A549 (cell line): ENCODE data around the gene EMID1. TPM values are rescaled to one million over a fixed set of nuclear protein-coding genes. Genes with fewer than 3 reads are reported as not detected.

Experiments used
- ATAC-seq, 2 experiments: fragments of 200-7000 bp in 1 of 2; fragments of >200 bp in 1 of 2; cut with Nextera tagmentation in 1 of 2; cut with Tn5 transposase in 1 of 2; 3 replicates each; pipeline versions ENCODE4 v1.8.0 to v1.9.1; 2018 to 2020; ENCODE audit warnings: mild to moderate bottlenecking in 1 of 2, moderate library complexity in 1 of 2
- CTCF ChIA-PET: fragments of 300-600 bp; sonication (Branson Sonifier 250); formaldehyde crosslinking; extraction: SDS; loops from one replicate; lab custom pipeline; 2021; ENCODE audit warnings: antibody characterized with exemption, inconsistent platforms; lab: Yijun Ruan, JAX
- POLR2A ChIA-PET: fragments of 350-600 bp; formaldehyde crosslinking; extraction: SDS; loops from one replicate; lab custom pipeline; 2021; ENCODE audit warnings: antibody characterized with exemption, inconsistent platforms; lab: Yijun Ruan, JAX
- DNase-seq, 2 experiments: peaks; one replicate each; pipeline versions ENCODE4 v3.0.0 to v3.0.0-alpha.2; 2011 to 2016; ENCODE audit warnings: low read depth in 1 of 2, low spot score in 1 of 2
- FAIRE-seq: peaks from 2 replicates; lab custom pipeline; 2011; peaks lifted over from hg19 to GRCh38; lab: Jason Lieb, UNC
- H3K27ac ChIP-seq, 2 experiments: fragments of >200 bp; sonication (Bioruptor Twin); formaldehyde crosslinking; 3 replicates each; pipeline ENCODE4 v1.5.1; 2016 to 2017
- H3K4me1 ChIP-seq: fragments of >200 bp; sonication (Bioruptor Twin); formaldehyde crosslinking; 3 replicates; pipeline ENCODE4 v1.6.1; 2016
- H3K4me2 ChIP-seq: fragments of >200 bp; sonication (Bioruptor Twin); formaldehyde crosslinking; 3 replicates; pipeline ENCODE4 v1.6.1; 2016
- H3K4me3 ChIP-seq: fragments of >200 bp; sonication (Bioruptor Twin); formaldehyde crosslinking; 3 replicates; pipeline ENCODE4 v1.5.1; 2016
- H3K9me3 ChIP-seq: fragments of >200 bp; sonication (Bioruptor Twin); formaldehyde crosslinking; 3 replicates; pipeline ENCODE4 v1.6.1; 2016
- ATOH8 ChIP-seq: fragments of 250-450 bp; sonication (Bioruptor Pico); IDR thresholded peaks from 2 replicates; pipeline ENCODE4 v1.5.0; 2020; ENCODE audit warnings: low read depth, mild to moderate bottlenecking, moderate library complexity
- BHLHE40 ChIP-seq: IDR thresholded peaks from 2 replicates; pipeline ENCODE4 v1.6.1; 2012; ENCODE audit warnings: low read depth, low read length, inconsistent platforms
- CBX2 ChIP-seq: fragments of 200-600 bp; sonication (generic); IDR thresholded peaks from 2 replicates; pipeline ENCODE4 v1.6.1; 2016; ENCODE audit warnings: low read depth, mild to moderate bottlenecking, borderline replicate concordance
- CEBPB ChIP-seq, 2 experiments: fragments of >200 bp in 1 of 2; sonication (Bioruptor Twin) in 1 of 2; formaldehyde crosslinking in 1 of 2; IDR thresholded peaks; 2 replicates each; pipeline ENCODE4 v1.6.1; 2012 to 2016
- CHD2 ChIP-seq: fragments of 150-350 bp; IDR thresholded peaks from 2 replicates; pipeline ENCODE4 v1.6.1; 2014; ENCODE audit warnings: low read length; ENCODE audit not compliant: partially characterized antibody
- ELK1 ChIP-seq: fragments of 150-350 bp; IDR thresholded peaks from 2 replicates; pipeline ENCODE4 v1.6.1; 2014; ENCODE audit warnings: low read depth, mild to moderate bottlenecking, low read length
- ESRRA ChIP-seq: fragments of 150-350 bp; IDR thresholded peaks from 2 replicates; pipeline ENCODE4 v1.6.1; 2014; ENCODE audit warnings: mild to moderate bottlenecking, low read length, borderline replicate concordance
- FOSL2 ChIP-seq, 2 experiments: fragments of 450-650 bp in 1 of 2; fragments of >200 bp in 1 of 2; sonication (Bioruptor Twin) in 1 of 2; formaldehyde crosslinking; IDR thresholded peaks; 2 replicates each; pipeline versions ENCODE4 v1.5.0 to v1.6.1; 2016 to 2020; ENCODE audit warnings: mild to moderate bottlenecking in 1 of 2, moderate library complexity in 1 of 2
- FOXS1 ChIP-seq: fragments of 250-450 bp; sonication (Bioruptor Pico); IDR thresholded peaks from 2 replicates; pipeline ENCODE4 v1.5.0; 2020; ENCODE audit warnings: mild to moderate bottlenecking, moderate library complexity
- HDAC2 ChIP-seq: fragments of 200-600 bp; sonication (generic); IDR thresholded peaks from 2 replicates; pipeline ENCODE4 v1.6.1; 2016
- HOXB13 ChIP-seq: fragments of 250-450 bp; sonication (Bioruptor Pico); IDR thresholded peaks from 2 replicates; pipeline ENCODE4 v1.5.0; 2020; ENCODE audit warnings: low read depth, mild to moderate bottlenecking, moderate library complexity
- JUN ChIP-seq, 2 experiments: fragments of >200 bp; sonication (Bioruptor Twin); formaldehyde crosslinking; IDR thresholded peaks; 2 replicates in 1 of 2; 3 replicates in 1 of 2; pipeline ENCODE4 v1.6.1; 2016 to 2017
- JUNB ChIP-seq: fragments of >200 bp; sonication (Bioruptor Twin); formaldehyde crosslinking; IDR thresholded peaks from 2 replicates; pipeline ENCODE4 v1.6.1; 2016
- KDM5A ChIP-seq: fragments of 200-600 bp; sonication (generic); IDR thresholded peaks from 2 replicates; pipeline ENCODE4 v1.6.1; 2016; ENCODE audit warnings: antibody characterized with exemption, mild to moderate bottlenecking
- MAFK ChIP-seq: fragments of 450-650 bp; IDR thresholded peaks from 2 replicates; pipeline ENCODE4 v1.6.1; 2014; ENCODE audit not compliant: partially characterized antibody
- MAZ ChIP-seq: fragments of 150-350 bp; IDR thresholded peaks from 2 replicates; pipeline ENCODE4 v1.6.1; 2014; ENCODE audit warnings: antibody characterized with exemption, low read depth, low read length, borderline replicate concordance
- NPAS2 ChIP-seq: fragments of 250-450 bp; sonication (Bioruptor Pico); IDR thresholded peaks from 2 replicates; pipeline ENCODE4 v1.8.0; 2022; ENCODE audit warnings: mild to moderate bottlenecking, moderate library complexity, borderline replicate concordance
- PHF8 ChIP-seq: fragments of 200-600 bp; sonication (generic); IDR thresholded peaks from 2 replicates; pipeline ENCODE4 v1.6.1; 2016; ENCODE audit warnings: low read depth, mild to moderate bottlenecking, antibody characterized with exemption, moderate library complexity, borderline replicate concordance
- SMC3 ChIP-seq: fragments of >200 bp; sonication (Bioruptor Twin); formaldehyde crosslinking; IDR thresholded peaks from 3 replicates; pipeline ENCODE4 v1.6.1; 2018; ENCODE audit warnings: inconsistent platforms
- ZC3H11A ChIP-seq: fragments of 450-650 bp; IDR thresholded peaks from 2 replicates; pipeline ENCODE4 v1.6.1; 2014; ENCODE audit warnings: antibody characterized with exemption, mild to moderate bottlenecking
- ZNF302 ChIP-seq: fragments of 250-450 bp; sonication (Bioruptor Pico); IDR thresholded peaks from 2 replicates; pipeline ENCODE4 v1.9.0; 2021; ENCODE audit warnings: inconsistent platforms, mild to moderate bottlenecking, moderate library complexity
- WGBS: methylation state at CpG from one replicate; pipeline ENCODE4 v1.1.6; 2017; ENCODE audit errors: missing lambda C conversion rate; 5-methylcytosine and 5-hydroxymethylcytosine counted together
- polyA plus RNA-seq, 4 experiments: library from polyadenylated mRNA; depleted of rRNA in 3 of 4; stranded (reverse); fragments of >200 nt; fragmentation: RNase III in 1 of 4; extraction: RNeasy Plus Mini Kit Qiagen cat#74134 plus additional on column Dnase treatment in 1 of 4; gene quantifications; 2 replicates in 3 of 4; 3 replicates in 1 of 4; pipeline ENCODE4 v1.2.3, GENCODE V29; 2011 to 2017
- TF ChIP-seq, protein P1 (sequence below): fragments of >200 bp; sonication (Bioruptor Twin); formaldehyde crosslinking; IDR thresholded peaks from 2 replicates; pipeline ENCODE4 v1.6.1; 2016
- TF ChIP-seq, protein P2 (sequence below): IDR thresholded peaks from 2 replicates; pipeline ENCODE4 v1.6.1; 2012
- TF ChIP-seq, protein P3 (sequence below): fragments of >200 bp; sonication (Bioruptor Twin); formaldehyde crosslinking; IDR thresholded peaks from 3 replicates; pipeline ENCODE4 v1.5.1; 2016

Gene EMID1
- polyA plus RNA-seq, 2 of the 4 experiments (the other 2 are of a cell fraction): 0.28 TPM

- ChIA-PET CTCF (interaction anchor here (0.8 kb wide), 1 partner anchor 13 kb away, joined by 3 read pairs; no protein-coding TSS in a partner anchor), POLR2A (interaction anchor here (0.6 kb wide), 1 partner anchor 730 kb away, joined by 3 read pairs; no protein-coding TSS in a partner anchor)
- Histone ChIP-seq H3K4me1 (no peaks in the 10 kb centered on the region), H3K9me3 (no peaks in the 10 kb centered on the region), H3K27ac (no peak overlapping the region), H3K4me3 (no peak overlapping the region), H3K4me2 (no peak overlapping the region)
- no peak for FAIRE-seq
- TF ChIP-seq, protein P1, sequence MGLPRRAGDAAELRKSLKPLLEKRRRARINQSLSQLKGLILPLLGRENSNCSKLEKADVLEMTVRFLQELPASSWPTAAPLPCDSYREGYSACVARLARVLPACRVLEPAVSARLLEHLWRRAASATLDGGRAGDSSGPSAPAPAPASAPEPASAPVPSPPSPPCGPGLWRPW: no peak
- TF ChIP-seq MAZ (no peak), ELK1 (no peak), ATOH8 (CRISPR knock-in tag) (no peak), PHF8 (no peak), HDAC2 (no peak), JUNB (no peak)
- TF ChIP-seq, protein P2, sequence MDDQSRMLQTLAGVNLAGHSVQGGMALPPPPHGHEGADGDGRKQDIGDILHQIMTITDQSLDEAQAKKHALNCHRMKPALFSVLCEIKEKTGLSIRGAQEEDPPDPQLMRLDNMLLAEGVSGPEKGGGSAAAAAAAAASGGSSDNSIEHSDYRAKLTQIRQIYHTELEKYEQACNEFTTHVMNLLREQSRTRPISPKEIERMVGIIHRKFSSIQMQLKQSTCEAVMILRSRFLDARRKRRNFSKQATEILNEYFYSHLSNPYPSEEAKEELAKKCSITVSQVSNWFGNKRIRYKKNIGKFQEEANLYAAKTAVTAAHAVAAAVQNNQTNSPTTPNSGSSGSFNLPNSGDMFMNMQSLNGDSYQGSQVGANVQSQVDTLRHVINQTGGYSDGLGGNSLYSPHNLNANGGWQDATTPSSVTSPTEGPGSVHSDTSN: no peak
- no peak for DNase-seq
- 48% methylated on average over 16 of the region's 22 CpGs for WGBS
- no peak for ATAC-seq
Observed at GRCh38 chr22:29167032-29167911, 38.4 kb upstream of the EMID1 start.

- no peak for DNase-seq
- ChIA-PET POLR2A (no interaction called here), CTCF (interaction anchor here (0.6 kb wide), 1 partner anchor 143 kb away, joined by 3 read pairs; no protein-coding TSS in a partner anchor)
- no peak overlapping the region for H3K4me3 ChIP-seq
- H3K27ac ChIP-seq: no peak overlapping the region
- no peak for TF ChIP-seq FOSL2 (IDR thresholded peaks at IDR 0.05)
- TF ChIP-seq FOSL2 (CRISPR knock-in tag; IDR thresholded peaks at IDR 0.05): no peak
- no peak for TF ChIP-seq JUNB
- no peak for TF ChIP-seq ESRRA
- TF ChIP-seq BHLHE40: no peak
- TF ChIP-seq KDM5A: no peak
- TF ChIP-seq FOXS1 (CRISPR knock-in tag): no peak
- TF ChIP-seq, protein P1: no peak
- no peak for TF ChIP-seq ZC3H11A
- TF ChIP-seq ZNF302 (CRISPR knock-in tag): no peak
- TF ChIP-seq HOXB13 (CRISPR knock-in tag): no peak
- TF ChIP-seq CEBPB (IDR thresholded peaks at IDR 0.05): no peak
- no peak for TF ChIP-seq NPAS2 (CRISPR knock-in tag)
- no peak for TF ChIP-seq CBX2
- no peak for TF ChIP-seq SMC3
- no peak for TF ChIP-seq CHD2
- no peak for TF ChIP-seq JUN (IDR thresholded peaks at IDR 0.05)
- TF ChIP-seq MAFK: no peak
- TF ChIP-seq, protein P3, sequence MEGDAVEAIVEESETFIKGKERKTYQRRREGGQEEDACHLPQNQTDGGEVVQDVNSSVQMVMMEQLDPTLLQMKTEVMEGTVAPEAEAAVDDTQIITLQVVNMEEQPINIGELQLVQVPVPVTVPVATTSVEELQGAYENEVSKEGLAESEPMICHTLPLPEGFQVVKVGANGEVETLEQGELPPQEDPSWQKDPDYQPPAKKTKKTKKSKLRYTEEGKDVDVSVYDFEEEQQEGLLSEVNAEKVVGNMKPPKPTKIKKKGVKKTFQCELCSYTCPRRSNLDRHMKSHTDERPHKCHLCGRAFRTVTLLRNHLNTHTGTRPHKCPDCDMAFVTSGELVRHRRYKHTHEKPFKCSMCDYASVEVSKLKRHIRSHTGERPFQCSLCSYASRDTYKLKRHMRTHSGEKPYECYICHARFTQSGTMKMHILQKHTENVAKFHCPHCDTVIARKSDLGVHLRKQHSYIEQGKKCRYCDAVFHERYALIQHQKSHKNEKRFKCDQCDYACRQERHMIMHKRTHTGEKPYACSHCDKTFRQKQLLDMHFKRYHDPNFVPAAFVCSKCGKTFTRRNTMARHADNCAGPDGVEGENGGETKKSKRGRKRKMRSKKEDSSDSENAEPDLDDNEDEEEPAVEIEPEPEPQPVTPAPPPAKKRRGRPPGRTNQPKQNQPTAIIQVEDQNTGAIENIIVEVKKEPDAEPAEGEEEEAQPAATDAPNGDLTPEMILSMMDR: no peak
- FAIRE-seq: no peak
- no peaks in the 10 kb centered on the region for H3K4me1 ChIP-seq
- H3K4me2 ChIP-seq: no peak overlapping the region
- peaks cover 7% of the 10 kb centered on the region for H3K9me3 ChIP-seq
- no peak for ATAC-seq
- WGBS: 38% methylated on average over 8 of the region's 10 CpGs
Observed at GRCh38 chr22:29171721-29172120, 34.0 kb upstream of the EMID1 start.
